IMR-90 (cell line): ENCODE data around the gene CAMTA1. TPM values are rescaled to one million over a fixed set of nuclear protein-coding genes. Genes with fewer than 3 reads are reported as not detected.

Experiments used
- ATAC-seq: fragments of 200-7000 bp; cut with Tn5 transposase; 2 replicates; pipeline ENCODE4 v1.9.1; 2020; ENCODE audit warnings: low read depth, mild to moderate bottlenecking, moderate library complexity
- BruUV-seq: library from RNA; stranded (reverse); fragments of 400-500 nt; replicated peaks from 2 replicates; lab custom pipeline; 2021; lab: Mats Ljungman, UMichigan
- CTCF ChIA-PET: fragments of 300-600 bp; formaldehyde crosslinking; extraction: SDS; loops from one replicate; lab custom pipeline; 2021; ENCODE audit warnings: antibody characterized with exemption; lab: Yijun Ruan, JAX
- POLR2A ChIA-PET: fragments of 300-600 bp; sonication (Branson Sonifier 250); formaldehyde crosslinking; loops from one replicate; lab custom pipeline; 2022; ENCODE audit warnings: antibody characterized with exemption; ENCODE audit not compliant: unreplicated experiment; lab: Charles Lee
- DNase-seq: peaks from one replicate; pipeline ENCODE4 v3.0.0; 2013
- H2AFZ ChIP-seq: replicated peaks from 2 replicates; pipeline ENCODE3; 2013; ENCODE audit warnings: low read length, mild to moderate bottlenecking; ENCODE audit not compliant: poor library complexity
- H2AK5ac ChIP-seq: 2 replicates; pipeline ENCODE4 v1.6.1; 2013; ENCODE audit warnings: low read depth, low read length, inconsistent platforms
- H2AK9ac ChIP-seq: replicated peaks from 2 replicates; pipeline ENCODE3; 2013; ENCODE audit warnings: mild to moderate bottlenecking, low read depth, low read length, moderate library complexity; ENCODE audit not compliant: poor library complexity
- H2BK120ac ChIP-seq: 2 replicates; pipeline ENCODE4 v1.6.1; 2013; ENCODE audit warnings: low read depth, low read length, inconsistent platforms
- H2BK15ac ChIP-seq: 3 replicates; pipeline ENCODE4 v1.6.1; 2013; ENCODE audit warnings: low read depth, low read length, inconsistent platforms
- H2BK20ac ChIP-seq: 2 replicates; pipeline ENCODE4 v1.6.1; 2013; ENCODE audit warnings: low read depth, mild to moderate bottlenecking, inconsistent platforms, low read length, moderate library complexity
- H2BK5ac ChIP-seq: 2 replicates; pipeline ENCODE4 v1.6.1; 2013; ENCODE audit warnings: mild to moderate bottlenecking, low read depth, low read length, inconsistent platforms; ENCODE audit not compliant: poor library complexity, severe bottlenecking
- H3K14ac ChIP-seq: replicated peaks from 2 replicates; pipeline ENCODE4 v1.6.1; 2013; ENCODE audit warnings: low read depth, low read length, inconsistent platforms
- H3K18ac ChIP-seq: 2 replicates; pipeline ENCODE4 v1.6.1; 2013; ENCODE audit warnings: low read depth, low read length, control low read depth
- H3K23ac ChIP-seq: 2 replicates; pipeline ENCODE4 v1.6.1; 2013; ENCODE audit warnings: low read depth, low read length, inconsistent platforms
- H3K27ac ChIP-seq: 2 replicates; pipeline ENCODE4 v1.5.1; 2013; ENCODE audit warnings: mild to moderate bottlenecking, control low read depth, low read length; ENCODE audit not compliant: insufficient read depth
- H3K27me3 ChIP-seq: 2 replicates; pipeline ENCODE4 v1.6.1; 2013; ENCODE audit warnings: low read length; ENCODE audit not compliant: control insufficient read depth, insufficient read depth
- H3K36me3 ChIP-seq: 2 replicates; pipeline ENCODE4 v1.6.1; 2013; ENCODE audit warnings: low read length, mixed read lengths; ENCODE audit not compliant: control insufficient read depth, insufficient read depth
- H3K4ac ChIP-seq: 2 replicates; pipeline ENCODE4 v1.6.1; 2013; ENCODE audit warnings: low read depth, low read length, inconsistent platforms
- H3K4me1 ChIP-seq: 2 replicates; pipeline ENCODE4 v1.6.1; 2013; ENCODE audit warnings: low read length, mixed read lengths; ENCODE audit not compliant: control insufficient read depth, insufficient read depth
- H3K4me2 ChIP-seq: 2 replicates; pipeline ENCODE4 v1.6.1; 2013; ENCODE audit warnings: low read depth, mild to moderate bottlenecking, control low read depth, low read length, moderate library complexity
- H3K4me3 ChIP-seq: 2 replicates; pipeline ENCODE4 v1.5.1; 2013; ENCODE audit warnings: low read depth, mild to moderate bottlenecking, control low read depth, low read length, moderate library complexity; ENCODE audit not compliant: insufficient read depth
- H3K56ac ChIP-seq: 2 replicates; pipeline ENCODE4 v1.6.1; 2013; ENCODE audit warnings: low read length, inconsistent platforms; ENCODE audit not compliant: insufficient read depth; ENCODE audit errors: extremely low read depth
- H3K79me1 ChIP-seq, 2 experiments: 2 replicates each; pipeline ENCODE4 v1.6.1; 2013; ENCODE audit warnings: low read length in 2 of 2, inconsistent platforms in 1 of 2, low read depth in 1 of 2
- H3K9ac ChIP-seq: 2 replicates; pipeline ENCODE4 v1.6.1; 2013; ENCODE audit warnings: low read depth, low read length, control low read depth
- H3K9me1 ChIP-seq: 2 replicates; pipeline ENCODE4 v1.6.1; 2013; ENCODE audit warnings: low read length, inconsistent platforms; ENCODE audit not compliant: insufficient read depth
- H3K9me3 ChIP-seq: 2 replicates; pipeline ENCODE4 v1.6.1; 2013; ENCODE audit warnings: low read length; ENCODE audit not compliant: control insufficient read depth, insufficient read depth
- H4K20me1 ChIP-seq: 2 replicates; pipeline ENCODE4 v1.6.1; 2013; ENCODE audit warnings: low read length, inconsistent platforms; ENCODE audit not compliant: insufficient read depth
- H4K5ac ChIP-seq: 2 replicates; pipeline ENCODE4 v1.6.1; 2013; ENCODE audit warnings: mild to moderate bottlenecking, low read depth, low read length, control low read depth
- H4K8ac ChIP-seq, 2 experiments: 2 replicates each; pipeline ENCODE4 v1.6.1; 2013; ENCODE audit warnings: low read depth in 2 of 2, low read length in 2 of 2, control low read depth in 1 of 2, inconsistent platforms in 1 of 2
- H4K91ac ChIP-seq: 2 replicates; pipeline ENCODE4 v1.6.1; 2013; ENCODE audit warnings: low read depth, low read length, inconsistent platforms; ENCODE audit not compliant: insufficient read depth
- BHLHE40 ChIP-seq: fragments of 150-350 bp; IDR thresholded peaks from 2 replicates; pipeline ENCODE4 v1.6.1; 2016; ENCODE audit warnings: mild to moderate bottlenecking, low read depth, low read length
- CEBPB ChIP-seq: IDR thresholded peaks from 2 replicates; pipeline ENCODE4 v1.6.1; 2012; ENCODE audit warnings: low read depth, low read length, improper control_type of control experiment
- CHD1 ChIP-seq: IDR thresholded peaks from 2 replicates; pipeline ENCODE4 v1.6.1; 2012; ENCODE audit warnings: low read depth, low read length, improper control_type of control experiment
- CTCF ChIP-seq: conservative IDR thresholded peaks from 2 replicates; pipeline ENCODE4 v1.5.1; 2012; ENCODE audit warnings: mild to moderate bottlenecking, low read depth, low read length, improper control_type of control experiment
- FOS ChIP-seq: fragments of 150-350 bp; IDR thresholded peaks from 2 replicates; pipeline ENCODE4 v1.6.1; 2016; ENCODE audit warnings: low read depth, low read length
- NFE2L2 ChIP-seq: fragments of 150-350 bp; IDR thresholded peaks from 2 replicates; pipeline ENCODE4 v1.6.1; 2016; ENCODE audit warnings: low read depth, mild to moderate bottlenecking, low read length
- RAD21 ChIP-seq: IDR thresholded peaks from 2 replicates; pipeline ENCODE4 v1.6.1; 2012; ENCODE audit warnings: low read length, improper control_type of control experiment
- RFX5 ChIP-seq: IDR thresholded peaks from 2 replicates; pipeline ENCODE4 v1.8.0; 2012; ENCODE audit warnings: low read depth, mild to moderate bottlenecking, low read length, moderate library complexity
- SMC3 ChIP-seq: fragments of 150-350 bp; IDR thresholded peaks from 2 replicates; pipeline ENCODE4 v1.6.1; 2016; ENCODE audit warnings: low read depth, mild to moderate bottlenecking, antibody characterized with exemption, low read length, moderate library complexity
- USF2 ChIP-seq: fragments of 150-350 bp; IDR thresholded peaks from 2 replicates; pipeline ENCODE4 v1.6.1; 2017; ENCODE audit warnings: mild to moderate bottlenecking, antibody characterized with exemption, low read length, low read depth
- WGBS, 2 experiments: methylation state at CpG; one replicate each; pipeline versions ENCODE4 v1.1.5 to v1.1.7; 2013; ENCODE audit warnings: missing lambda C conversion rate in 2 of 2; ENCODE audit not compliant: insufficient read length in 1 of 2; ENCODE audit errors: extremely low coverage in 2 of 2; 5-methylcytosine and 5-hydroxymethylcytosine counted together
- dilution Hi-C: fragments of 300-500 bp; cut with HindIII; formaldehyde crosslinking; loops from one replicate; pipeline ENCODE4 v1.14.3; 2018; ENCODE audit warnings: low sequenced_read_pairs; ENCODE audit not compliant: unreplicated experiment
- in situ Hi-C: fragments of 300-500 bp; cut with MboI; formaldehyde crosslinking; loops from 3 replicates; pipeline ENCODE4 v1.14.3; 2019; ENCODE audit warnings: low sequenced_read_pairs, inconsistent platforms, mixed read lengths
- intact Hi-C: fragments of 100-400 bp; cut with micrococcal nuclease; formaldehyde crosslinking; loops from 2 replicates; pipeline ENCODE4 v1.10.0; 2022
- polyA plus RNA-seq, 3 experiments: library from polyadenylated mRNA; depleted of rRNA; stranded (reverse); fragments of >200 nt; gene quantifications; 2 replicates each; pipeline ENCODE4 v1.2.3, GENCODE V29; 2012; ENCODE audit warnings: low replicate concordance in 1 of 3
- total RNA-seq: library from RNA; depleted of rRNA; stranded (reverse); fragments of >200 nt; gene quantifications from 2 replicates; pipeline ENCODE4 v1.2.3, GENCODE V29; 2012

The CAMTA1 gene
- total and polyA plus RNA-seq, 2 of the 4 experiments (the other 2 are of a cell fraction), result 35.5 to 74.3 TPM

GRCh38 chr1:7690076-7690475, 904.8 kb downstream of the CAMTA1 start:
- Histone ChIP-seq H3K27me3 (peaks cover 38% of the 10 kb centered on the region), H2BK120ac (no peak overlapping the region), H2AK5ac (no peak overlapping the region), H3K4me3 (no peak overlapping the region), H3K9me3 (peaks cover 6% of the 10 kb centered on the region; the same call in 1 of the 2 replicates), H3K36me3 (no peaks in the 10 kb centered on the region), H2BK15ac (no peak overlapping the region), H3K14ac (no peak overlapping the region), H2AFZ (no peak overlapping the region), H3K4me2 (no peak overlapping the region), H3K4ac (no peak overlapping the region), H4K8ac (no peak overlapping the region), H2AK9ac (no peak overlapping the region), H3K9me1 (no peaks in the 10 kb centered on the region), H2BK20ac (no peak overlapping the region), H3K18ac (no peak overlapping the region), H3K27ac (no peak overlapping the region), H3K9ac (no peak overlapping the region), H2BK5ac (no peak overlapping the region), H4K5ac (no peak overlapping the region), H3K56ac (no peak overlapping the region), H3K4me1 (no peaks in the 10 kb centered on the region), H4K91ac (no peak overlapping the region), H3K23ac (no peak overlapping the region), H4K20me1 (no peaks in the 10 kb centered on the region), H3K79me1 (no peaks in the 10 kb centered on the region)
- in situ Hi-C loops (no loop called here), intact Hi-C loops (no loop called here), dilution Hi-C loops (no loop called here)
- 90% methylated on average over 5 of the region's 10 CpGs; no CpG with 5 or more reads in 1 of the 2 experiments for WGBS, 2 experiments
- DNase-seq, result no peak
- no peak for TF ChIP-seq SMC3
- no peak for TF ChIP-seq FOS
- no peak for TF ChIP-seq USF2
- no peak for TF ChIP-seq RAD21
- TF ChIP-seq CEBPB, result no peak
- no peak for TF ChIP-seq RFX5
- no peak for TF ChIP-seq CTCF
- no peak for TF ChIP-seq BHLHE40
- no peak for TF ChIP-seq CHD1
- TF ChIP-seq NFE2L2, result no peak
- BruUV-seq, result no TSS peak
- CTCF ChIA-PET, result no interaction called here
- POLR2A ChIA-PET, result no interaction called here
- ATAC-seq, result no peak
